Lower lobe of right lung (tissue), 2 donors: Measurements from ENCODE around the gene PLCB2. TPM values are rescaled to one million over a fixed set of nuclear protein-coding genes. Genes with fewer than 3 reads are reported as not detected.
A peak's percentile ranks its signal among the peaks of the same experiment; 100 is the strongest.

Experiments
- ATAC-seq, 2 donors: fragments of 200-7000 bp; cut with Tn5 transposase; one replicate each; pipeline ENCODE4 v1.9.1; 2020 to 2022; ENCODE audit warnings: mild to moderate bottlenecking in 2 of 2, moderate library complexity in 2 of 2
- DNase-seq: peaks from one replicate; pipeline ENCODE4 v3.0.0-alpha.2; 2020
- H3K27ac ChIP-seq: fragments of 200-600 bp; one replicate; pipeline ENCODE4 v1.8.0; 2022
- H3K27me3 ChIP-seq: fragments of 200-600 bp; one replicate; pipeline ENCODE4 v1.8.0; 2022; ENCODE audit warnings: low read depth
- H3K36me3 ChIP-seq: fragments of 200-600 bp; one replicate; pipeline ENCODE4 v1.8.0; 2022; ENCODE audit warnings: mild to moderate bottlenecking
- H3K4me1 ChIP-seq: fragments of 200-600 bp; one replicate; pipeline ENCODE4 v1.8.0; 2022
- H3K4me3 ChIP-seq: fragments of 200-600 bp; one replicate; pipeline ENCODE4 v1.8.0; 2022; ENCODE audit warnings: mild to moderate bottlenecking
- H3K9me3 ChIP-seq: fragments of 200-600 bp; one replicate; pipeline ENCODE4 v1.8.0; 2022
- CTCF ChIP-seq: fragments of 200-600 bp; IDR thresholded peaks from one replicate; pipeline ENCODE4 v1.8.0; 2022; ENCODE audit warnings: antibody characterized with exemption, mild to moderate bottlenecking
- intact Hi-C: fragments of 100-400 bp; cut with DNase I; formaldehyde crosslinking; loops from one replicate; pipeline ENCODE4 v1.11.0; 2022
- total RNA-seq: library from RNA; stranded (reverse); fragmentation: NEBNext Ultra II Directional; extraction: Animal tissue kit (Norgen Biotek cat#: 25700); gene quantifications from one replicate; pipeline ENCODE4 v1.2.1, GENCODE V29; 2021
- donor health status: DM: no; HTN: yes; CAD: no; lungs with severe emphysema.

PLCB2 gene
- total RNA-seq, 1 donor from 2014 or later: 105 TPM

DNA sequence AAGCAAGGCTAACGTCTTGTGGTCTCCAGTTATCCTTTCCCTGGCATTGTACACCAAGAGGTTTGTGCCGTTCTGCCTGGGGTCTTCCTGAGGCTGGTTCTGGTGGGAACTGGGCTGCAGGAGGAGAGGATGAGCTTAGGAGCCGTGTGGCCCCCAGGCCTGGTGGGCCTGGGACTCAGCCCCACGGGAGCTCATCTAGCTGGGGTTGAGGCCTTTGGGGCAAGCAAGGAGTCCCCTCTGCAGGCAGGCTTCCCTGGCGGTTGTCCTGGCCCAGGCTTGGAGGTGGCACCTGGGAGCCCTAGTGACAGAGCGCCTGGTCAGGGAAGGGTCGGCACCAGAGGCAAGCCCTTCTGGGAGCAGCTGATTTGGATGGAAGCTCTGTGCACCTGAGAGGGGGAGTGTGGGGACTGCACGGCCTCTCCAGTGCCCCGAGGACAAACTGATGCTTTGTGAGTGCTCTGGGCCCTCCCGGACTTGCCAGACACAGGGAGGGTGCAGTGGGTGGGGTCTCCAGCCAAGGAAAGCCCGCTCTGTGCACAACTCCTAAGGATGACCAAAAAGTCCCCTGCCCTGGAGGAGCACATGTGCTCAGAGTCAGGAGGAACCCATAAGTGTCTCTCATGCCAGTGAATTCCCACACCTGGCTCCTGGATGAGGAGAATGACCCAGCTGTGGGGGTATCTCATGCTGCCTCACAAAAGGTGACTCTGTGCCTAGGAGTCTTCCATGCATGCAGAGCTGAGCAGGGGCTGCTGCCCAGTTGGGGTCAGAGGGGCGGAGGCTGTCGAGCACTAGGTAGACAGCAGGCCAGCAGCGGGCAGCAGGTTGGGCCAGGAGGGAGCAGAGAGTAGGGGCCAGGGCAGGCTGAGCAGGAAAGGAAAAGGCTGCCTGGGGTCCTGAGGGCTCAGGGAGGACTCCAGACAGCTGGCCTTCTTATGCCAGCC, 66.2 kb downstream of the PLCB2 start:
- no peak for TF ChIP-seq CTCF
- no peak for DNase-seq
- Histone ChIP-seq H3K27me3 (peaks cover 18% of the 10 kb centered on the region), H3K4me3 (no peak overlapping the region), H3K36me3 (no peaks in the 10 kb centered on the region), H3K27ac (no peak overlapping the region), H3K4me1 (peaks cover 11% of the 10 kb centered on the region), H3K9me3 (no peaks in the 10 kb centered on the region)
- no peak for ATAC-seq
- intact Hi-C loops: no loop called here

DNA sequence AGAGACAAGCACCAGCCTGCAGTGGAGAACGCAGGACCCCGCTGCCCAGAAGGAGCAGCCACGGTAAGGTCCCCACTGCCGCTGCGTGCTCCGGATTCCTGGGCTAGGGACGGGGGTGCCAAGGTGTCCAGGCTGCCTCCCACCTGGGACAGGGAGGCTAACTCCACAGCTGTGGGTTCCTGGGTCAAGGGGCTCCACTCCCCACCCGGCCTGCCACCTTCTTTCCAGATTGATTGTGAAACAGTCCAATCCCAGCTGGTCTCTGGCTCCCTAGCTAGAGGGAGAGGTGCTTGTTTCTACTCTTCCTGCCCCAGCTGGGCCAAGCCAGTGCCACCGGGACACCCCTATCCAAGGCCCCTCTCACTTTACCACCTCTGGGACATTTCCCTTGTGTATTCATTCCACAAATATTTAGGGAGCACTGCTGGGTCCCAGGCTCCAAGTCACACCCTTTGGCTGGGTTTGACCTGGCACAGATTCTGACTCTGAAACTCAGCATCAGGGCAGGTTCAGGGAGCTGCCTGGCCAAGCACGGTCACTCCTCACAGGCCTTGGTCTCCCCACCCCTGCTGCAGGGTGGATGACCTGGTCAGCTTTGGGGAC, 67.0 kb downstream of the PLCB2 start:
- intact Hi-C loops: no loop called here
- Histone ChIP-seq H3K27me3 (peaks cover 18% of the 10 kb centered on the region), H3K4me1 (peaks cover 11% of the 10 kb centered on the region), H3K4me3 (no peak overlapping the region), H3K36me3 (no peaks in the 10 kb centered on the region), H3K9me3 (no peaks in the 10 kb centered on the region), H3K27ac (no peak overlapping the region)
- TF ChIP-seq CTCF: no peak
- DNase-seq: no peak
- ATAC-seq: no peak

- peak; percentile 5 to 9 for ATAC-seq
- Histone ChIP-seq H3K9me3 (no peaks in the 10 kb centered on the region), H3K4me1 (peaks cover 10% of the 10 kb centered on the region), H3K36me3 (no peaks in the 10 kb centered on the region), H3K27me3 (peaks cover 18% of the 10 kb centered on the region), H3K27ac (no peak overlapping the region), H3K4me3 (no peak overlapping the region)
- no peak for TF ChIP-seq CTCF
- intact Hi-C loops: no loop called here
- DNase-seq: no peak
Measured at GRCh38 chr15:40239693-40240618, 67.8 kb downstream of the PLCB2 start.

GRCh38 chr15:40239404-40239692, 68.4 kb downstream of the PLCB2 start:
- Histone ChIP-seq H3K9me3 (no peaks in the 10 kb centered on the region), H3K4me1 (peaks cover 14% of the 10 kb centered on the region), H3K27me3 (peaks cover 18% of the 10 kb centered on the region), H3K4me3 (peak overlapping the region; percentile 39), H3K36me3 (no peaks in the 10 kb centered on the region), H3K27ac (no peak overlapping the region)
- ATAC-seq: no peak
- DNase-seq: no peak
- TF ChIP-seq CTCF: no peak
- intact Hi-C loops: no loop called here
